ENCODE results near the gene FLRT2. TPM values are rescaled to one million over a fixed set of nuclear protein-coding genes. Genes with fewer than 3 reads are reported as not detected.

FLRT2 gene
- total RNA-seq, 1 donor from 2014 or later, result 2.1 TPM

DNA sequence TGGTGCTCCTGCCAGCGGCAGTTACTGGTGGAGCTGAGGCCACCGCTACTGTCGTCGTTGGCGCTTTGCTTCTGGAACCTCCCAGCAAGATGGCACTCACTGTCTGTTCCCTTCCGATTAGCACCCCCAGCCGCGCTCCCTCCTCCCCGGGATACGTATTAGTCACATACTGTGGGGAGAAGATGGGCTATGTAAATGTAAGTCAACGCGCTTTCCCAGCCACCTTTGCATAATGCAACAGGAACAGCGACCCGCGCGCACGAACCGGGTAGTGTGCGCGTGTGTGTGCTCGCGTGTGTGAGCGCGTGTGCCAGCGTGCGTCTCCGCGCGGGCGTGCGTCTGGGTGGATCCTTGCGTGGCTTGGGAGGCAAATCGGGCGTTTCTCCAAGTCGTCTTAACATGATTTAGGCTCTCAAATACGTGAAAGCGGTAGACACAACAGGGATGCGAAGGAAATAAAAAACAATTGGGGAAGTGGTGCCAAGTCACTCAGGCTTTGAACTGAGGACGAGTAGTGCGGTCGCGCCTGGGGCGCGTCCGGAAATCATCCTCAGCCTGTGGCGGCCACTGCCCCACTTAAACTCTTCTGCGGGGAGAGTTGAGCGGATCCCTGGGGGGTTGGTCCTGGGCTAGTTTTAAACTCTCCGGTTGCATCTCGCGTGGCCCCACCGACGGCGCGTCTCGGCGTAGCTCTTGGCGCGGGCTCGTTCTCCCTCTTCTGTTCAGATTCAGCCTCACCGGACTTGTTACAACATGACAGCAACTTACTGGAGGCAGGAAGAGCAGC lies 1.8 kb downstream of the FLRT2 start:
- peak; percentile 50 for ATAC-seq

DNA sequence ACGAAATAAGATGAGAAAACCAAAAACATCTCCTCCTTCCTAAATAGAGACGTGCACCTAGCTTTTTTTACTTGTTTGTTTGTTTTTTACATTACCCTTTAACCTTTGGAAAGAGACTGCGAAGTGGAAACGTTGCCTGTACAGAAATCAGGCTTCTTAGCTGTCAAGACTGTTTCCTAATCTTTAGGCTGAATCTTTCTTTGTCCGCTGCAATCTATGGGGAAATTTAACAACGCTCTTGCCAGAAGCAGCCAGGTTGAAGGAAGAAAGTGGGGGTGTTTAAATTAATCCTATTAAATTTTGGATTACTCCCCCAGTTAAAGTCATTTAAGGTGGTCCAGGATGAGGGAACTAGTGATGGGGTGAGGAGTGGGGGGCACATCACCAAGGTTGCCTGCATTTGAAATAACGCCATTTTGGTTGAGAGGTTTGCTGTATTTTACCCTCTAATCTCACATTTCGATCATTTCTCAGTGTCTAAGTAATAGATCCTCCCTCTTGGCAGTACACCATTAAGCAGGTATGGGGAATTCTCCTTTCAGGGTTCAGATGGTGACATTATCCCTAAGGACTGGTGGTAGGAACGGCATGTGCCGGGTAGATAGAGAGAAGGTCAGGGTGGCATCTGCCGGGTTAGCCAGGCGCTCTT lies 2.6 kb downstream of the FLRT2 start:
- no peak for ATAC-seq

DNA sequence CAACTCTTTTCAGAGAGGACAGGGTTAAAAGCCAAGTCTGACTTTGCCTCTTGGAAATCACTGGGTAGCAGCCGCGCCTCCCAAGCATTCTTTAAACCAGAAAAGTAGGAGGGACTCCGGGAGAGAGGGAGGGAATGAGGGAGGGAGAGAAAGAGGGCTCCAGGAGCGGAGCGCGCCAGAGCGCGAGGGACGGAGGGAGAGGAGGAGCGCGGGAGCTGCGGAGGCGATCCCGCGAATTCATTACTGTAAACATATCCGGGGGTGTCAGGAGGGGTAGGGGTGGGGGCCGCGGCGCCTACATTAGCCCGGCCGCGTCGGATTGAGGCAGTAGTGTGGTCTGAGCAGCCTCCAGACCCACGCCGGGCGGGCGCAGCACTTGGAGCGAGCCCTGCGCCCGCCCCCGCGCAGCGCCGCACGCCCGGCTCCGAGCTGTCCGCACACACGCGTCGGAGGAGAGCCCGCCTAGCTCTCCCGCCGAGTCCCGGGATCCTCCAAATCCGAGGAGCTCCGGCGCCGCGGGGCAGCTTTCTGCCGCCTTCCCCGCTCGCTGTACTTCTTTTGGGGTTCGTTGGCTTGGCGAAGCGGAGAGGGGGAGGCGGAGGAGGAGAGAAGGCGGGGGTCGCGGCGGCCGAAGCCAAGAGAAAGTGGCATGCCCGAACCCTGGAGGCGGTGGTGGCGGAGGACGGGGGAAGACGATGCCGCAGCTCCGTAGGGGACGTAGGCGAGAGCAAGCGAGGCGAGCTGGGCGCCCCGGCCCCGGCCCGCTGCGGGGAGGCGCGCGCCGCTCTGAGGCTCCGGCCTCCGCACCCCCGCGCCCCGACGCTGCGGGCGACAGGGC lies 3.3 kb downstream of the FLRT2 start:
- peak; percentile 49 for ATAC-seq

DNA sequence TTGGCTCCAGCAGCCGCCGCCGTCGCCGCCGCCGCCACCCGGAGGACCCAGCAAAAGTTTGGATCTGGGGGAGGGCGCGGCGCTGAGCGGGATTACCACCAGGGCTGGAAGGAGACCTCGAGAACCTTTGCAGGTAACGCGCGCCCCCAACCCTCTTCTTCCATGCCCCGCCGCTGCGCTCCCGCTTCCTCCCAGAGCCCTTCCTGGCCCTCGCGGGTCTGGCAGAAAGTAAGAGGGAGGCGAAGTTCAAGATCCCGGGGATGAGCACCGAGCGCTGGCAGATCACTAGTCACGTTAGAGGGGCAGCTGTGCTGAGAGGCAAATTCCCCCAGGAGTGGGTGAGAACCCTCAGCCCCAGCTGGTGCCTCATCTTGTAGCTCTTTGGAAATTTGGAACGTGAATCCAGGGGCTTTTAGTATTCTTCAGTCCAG lies 3.9 kb downstream of the FLRT2 start:
- ATAC-seq, result no peak

DNA sequence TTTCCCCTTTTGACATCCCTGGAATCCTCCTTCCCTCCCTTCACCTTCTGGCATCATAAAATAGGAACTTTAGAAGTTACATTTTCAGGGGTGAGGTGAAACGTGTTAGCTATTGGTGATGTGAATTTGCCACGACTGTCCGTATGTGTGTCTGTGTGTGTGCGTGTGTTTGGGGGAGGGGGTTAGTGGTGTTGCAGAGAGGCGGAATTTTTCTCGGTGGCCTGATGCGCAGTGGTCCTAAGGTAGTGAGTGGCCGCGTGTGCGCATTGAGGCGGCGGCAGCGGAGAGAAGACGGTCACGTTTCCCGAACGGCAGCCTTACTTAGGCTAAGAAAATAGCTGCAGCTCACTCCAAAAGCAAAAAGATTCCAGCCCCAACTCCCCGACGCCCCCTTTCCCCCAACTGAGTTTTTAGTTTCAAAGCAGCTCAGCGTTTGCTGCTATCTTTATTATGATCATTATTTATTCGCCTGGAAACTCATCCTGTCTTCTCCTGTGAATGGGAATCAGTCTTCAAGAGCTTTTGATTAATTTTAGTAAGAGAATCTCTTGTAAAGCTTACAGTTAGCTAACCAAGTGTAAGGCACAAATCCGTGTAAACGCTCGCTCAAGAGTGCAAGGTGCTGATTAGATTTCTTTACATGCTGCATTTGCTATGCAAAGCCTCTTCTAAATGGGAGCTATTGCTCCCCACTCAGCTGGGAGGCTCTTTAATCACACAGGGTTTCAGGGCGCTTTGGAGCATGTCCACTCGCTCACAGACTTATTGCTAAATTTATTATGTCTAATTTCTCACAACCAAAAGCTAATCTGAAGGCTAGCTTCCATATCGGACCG lies 4.7 kb downstream of the FLRT2 start:
- no peak for ATAC-seq

DNA sequence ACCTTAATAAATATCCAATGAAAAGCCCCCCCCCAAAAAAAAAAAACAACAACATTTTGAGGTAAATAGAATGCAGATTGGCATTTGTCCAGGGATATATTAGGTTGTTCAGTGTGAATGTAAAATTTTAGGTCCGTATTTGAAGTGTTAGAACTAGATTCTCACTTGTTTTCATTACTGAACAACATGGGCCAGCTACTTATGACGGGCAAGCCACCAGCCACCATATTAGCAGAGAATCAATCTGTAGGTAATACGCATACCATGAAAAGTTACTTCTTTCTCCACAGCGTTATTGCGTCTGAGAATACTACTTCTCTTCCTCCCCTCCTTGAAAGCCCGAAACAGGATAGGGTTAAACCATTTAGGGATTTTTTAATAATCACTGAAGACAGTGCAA lies 5.4 kb downstream of the FLRT2 start:
- ATAC-seq, result no peak

DNA sequence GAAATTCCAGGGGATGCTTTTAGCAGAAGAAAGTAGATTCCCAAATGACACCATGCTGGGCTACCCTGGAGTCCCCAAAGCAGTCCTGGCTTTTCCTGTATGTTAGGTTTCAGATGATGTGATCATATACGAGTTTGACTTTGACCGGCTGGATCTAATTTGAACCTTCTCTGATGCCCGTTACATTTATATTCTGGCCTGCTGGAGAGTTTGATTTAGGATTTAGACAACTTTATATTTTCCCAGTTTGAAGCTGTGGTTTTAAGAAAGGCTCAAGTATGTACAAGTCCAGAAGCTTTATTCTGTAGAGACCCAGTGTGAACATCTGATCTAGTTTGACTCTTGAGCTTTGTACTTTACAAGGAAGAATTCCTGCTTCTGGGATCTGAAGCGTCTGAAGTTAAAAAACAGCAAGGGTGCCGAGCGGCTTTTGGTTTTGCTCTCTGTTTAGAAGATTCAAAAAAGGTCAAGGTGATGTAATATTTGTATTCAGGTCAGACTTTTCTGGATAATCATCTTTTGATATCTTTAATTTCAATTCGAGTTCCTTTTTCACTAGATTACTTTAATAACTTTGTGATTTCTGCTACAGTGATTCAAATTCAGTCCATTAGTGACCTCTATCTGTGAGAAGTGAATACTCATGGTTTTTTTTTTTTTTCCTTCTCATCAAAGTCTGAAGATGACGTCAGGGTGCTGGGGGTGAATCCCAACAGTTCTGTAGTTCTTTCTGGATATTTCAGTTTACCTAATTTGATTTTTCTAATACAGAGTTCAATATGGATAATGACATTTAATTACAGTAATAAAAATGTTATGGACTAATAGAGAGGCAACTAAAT lies 6.3 kb downstream of the FLRT2 start:
- ATAC-seq, result no peak

DNA sequence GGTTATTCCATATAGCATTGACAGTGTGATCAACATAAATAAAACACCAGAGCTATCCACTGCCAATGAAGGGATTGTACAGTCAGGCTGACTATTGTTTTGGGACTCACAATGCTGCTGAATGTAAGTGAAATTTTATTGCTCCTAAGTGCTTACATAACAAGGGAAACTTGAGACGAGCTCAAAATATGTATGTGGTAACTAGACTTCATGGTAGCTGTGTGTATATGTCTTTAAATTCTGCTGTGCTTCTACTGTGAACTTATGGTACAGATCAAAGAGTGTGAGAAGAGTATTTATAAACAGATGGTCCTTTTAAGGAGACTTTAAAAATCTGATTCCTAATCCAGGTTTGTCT lies 6.9 kb downstream of the FLRT2 start:
- ATAC-seq, result no peak

DNA sequence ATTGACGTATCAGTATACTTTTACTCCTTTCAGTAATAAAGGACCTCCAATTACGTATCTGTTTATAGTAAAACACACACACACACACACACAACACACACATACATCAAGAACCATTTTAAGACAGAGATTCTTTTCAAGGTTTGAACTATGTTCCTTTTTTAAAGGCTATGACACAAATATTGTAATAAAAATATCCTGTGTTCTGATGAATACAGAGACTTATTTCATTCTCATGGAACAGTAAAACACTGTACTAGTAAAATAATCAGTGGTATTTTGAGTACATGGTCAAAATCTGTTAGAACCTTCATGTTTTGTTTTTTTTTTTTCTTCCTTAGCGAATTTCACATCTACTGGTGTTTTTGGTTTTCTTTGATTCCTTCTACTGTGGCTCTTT lies 7.6 kb downstream of the FLRT2 start:
- ATAC-seq, result no peak

DNA sequence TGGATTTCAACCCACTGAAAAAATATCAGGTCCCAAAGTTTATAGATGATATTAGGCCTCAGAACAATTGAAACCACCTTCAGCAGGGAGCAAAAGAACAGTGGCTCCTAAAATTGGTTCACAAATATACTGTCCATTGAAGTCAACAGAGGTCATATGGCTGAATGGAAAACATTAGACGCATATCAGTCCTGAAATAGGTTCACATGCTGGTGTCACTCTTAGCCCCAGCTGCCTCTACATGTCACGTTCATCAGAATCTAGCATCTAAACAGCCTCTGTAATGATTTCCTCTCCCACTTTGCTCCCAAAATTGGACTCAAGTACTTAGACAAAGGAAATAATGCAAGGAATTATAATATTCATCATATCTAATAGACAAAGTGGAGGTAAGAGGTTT lies 8.7 kb downstream of the FLRT2 start:
- no peak for ATAC-seq

DNA sequence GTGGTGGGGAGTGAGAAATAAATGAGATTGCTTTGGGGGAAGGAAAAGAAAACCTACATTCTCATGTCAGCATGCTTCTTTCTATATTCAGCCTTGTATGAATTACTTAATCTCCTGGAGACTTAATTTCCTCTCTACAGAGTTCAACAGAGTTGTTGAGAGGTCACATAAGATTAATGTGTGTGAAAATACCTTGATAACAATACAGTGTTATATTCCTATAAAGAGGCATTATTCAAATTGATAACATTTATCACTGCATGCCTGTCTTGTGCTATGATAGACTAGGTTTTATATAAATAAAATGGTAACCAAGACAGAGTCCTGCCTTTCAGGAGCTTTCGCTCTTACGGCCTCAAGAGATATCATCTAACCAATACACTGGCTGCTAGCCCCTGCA lies 9.6 kb downstream of the FLRT2 start:
- ATAC-seq, result no peak

DNA sequence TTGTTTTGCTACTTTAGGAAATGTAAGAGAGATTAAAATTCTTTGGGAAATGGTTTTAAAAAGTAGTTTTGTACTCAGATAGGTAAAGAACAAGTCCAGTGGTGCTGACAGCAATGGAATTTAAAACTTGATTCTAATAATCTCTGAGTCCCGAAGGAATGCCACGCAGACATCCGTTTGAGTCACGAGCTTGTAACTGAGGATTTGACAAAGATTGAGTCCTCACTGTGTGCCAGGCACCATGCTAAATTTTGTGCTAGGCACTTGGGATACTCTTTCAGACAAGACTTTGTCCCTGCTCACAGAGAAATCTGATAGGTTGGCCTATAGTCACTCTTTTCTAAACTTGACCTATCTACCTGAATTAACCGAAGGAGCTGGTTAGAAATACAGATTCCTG lies 12.7 kb downstream of the FLRT2 start:
- no peak for ATAC-seq

DNA sequence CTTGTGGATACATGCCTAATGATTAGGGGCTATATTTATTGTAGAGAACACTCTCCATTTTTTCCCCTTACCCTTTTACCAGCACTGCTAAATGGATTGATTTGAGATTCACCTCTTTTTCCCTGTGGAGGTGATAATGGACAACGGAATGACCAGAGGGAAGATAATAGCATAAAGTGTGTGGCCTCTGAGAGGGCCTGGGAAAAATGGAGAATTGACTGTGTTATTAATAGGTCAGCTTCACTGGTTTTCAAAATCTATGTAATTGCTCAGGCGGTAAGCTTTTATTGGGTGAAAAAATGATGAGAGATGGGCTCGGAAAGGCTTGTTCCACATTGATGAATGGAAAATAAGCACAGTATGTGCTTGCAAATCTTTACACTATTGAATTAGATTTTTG lies 15.8 kb downstream of the FLRT2 start:
- ATAC-seq, result no peak

DNA sequence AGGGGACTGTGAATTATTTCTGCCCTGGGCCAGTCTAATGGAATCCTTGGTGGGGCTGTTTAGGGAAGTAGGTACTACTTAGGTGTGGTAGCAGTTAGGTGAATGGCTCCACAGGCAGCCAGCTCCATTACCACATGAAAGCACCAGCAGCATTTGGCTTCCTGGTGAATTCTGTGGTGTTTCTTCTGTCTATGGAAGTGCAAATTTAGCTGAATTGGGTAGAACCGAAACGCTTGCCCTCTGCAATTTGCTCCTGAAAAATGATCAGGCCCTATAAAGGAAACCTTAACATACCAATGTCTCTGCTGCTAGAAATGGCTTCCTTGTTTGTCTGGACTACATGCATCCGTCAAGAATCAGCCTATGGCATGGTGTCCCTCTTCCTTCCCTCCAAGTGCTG lies 16.4 kb downstream of the FLRT2 start:
- ATAC-seq, result no peak

DNA sequence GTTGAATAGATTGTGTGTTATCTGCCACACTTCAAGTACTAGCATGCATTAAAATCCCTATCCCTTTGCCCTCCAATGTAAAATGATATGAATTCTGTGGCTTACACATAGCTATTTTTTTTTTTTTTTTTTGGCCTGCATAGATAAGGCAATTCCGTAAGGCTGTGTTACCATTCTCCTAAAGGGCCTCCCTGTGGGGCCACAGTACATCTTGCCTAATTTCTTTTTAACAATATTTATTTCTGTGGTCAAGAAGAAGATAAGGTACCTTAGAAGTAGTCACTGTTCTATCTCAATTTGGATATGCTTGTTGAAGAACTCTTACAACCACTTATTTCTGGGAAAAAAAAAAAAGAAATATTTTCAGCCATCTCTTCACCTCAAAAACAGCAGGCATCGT lies 19.8 kb downstream of the FLRT2 start:
- no peak for ATAC-seq

DNA sequence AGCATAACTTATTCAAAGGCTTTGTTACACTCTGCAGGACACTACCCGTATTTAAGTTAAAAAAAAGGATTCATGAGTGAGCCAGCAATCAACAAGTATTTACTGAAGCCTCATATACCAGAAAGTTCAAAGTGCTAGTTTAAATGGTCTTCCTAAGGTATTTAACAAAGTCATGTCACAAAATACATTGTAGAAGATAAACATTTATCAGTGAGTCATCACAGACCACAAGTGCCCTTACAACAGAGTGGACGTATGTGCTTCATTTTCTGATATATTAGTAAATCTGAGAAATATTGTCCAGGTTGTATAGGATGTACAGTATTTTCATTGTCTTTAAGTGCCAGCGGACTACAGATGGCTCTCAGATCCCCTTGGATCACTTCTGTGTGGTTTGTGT lies 24.2 kb downstream of the FLRT2 start:
- ATAC-seq, result no peak

DNA sequence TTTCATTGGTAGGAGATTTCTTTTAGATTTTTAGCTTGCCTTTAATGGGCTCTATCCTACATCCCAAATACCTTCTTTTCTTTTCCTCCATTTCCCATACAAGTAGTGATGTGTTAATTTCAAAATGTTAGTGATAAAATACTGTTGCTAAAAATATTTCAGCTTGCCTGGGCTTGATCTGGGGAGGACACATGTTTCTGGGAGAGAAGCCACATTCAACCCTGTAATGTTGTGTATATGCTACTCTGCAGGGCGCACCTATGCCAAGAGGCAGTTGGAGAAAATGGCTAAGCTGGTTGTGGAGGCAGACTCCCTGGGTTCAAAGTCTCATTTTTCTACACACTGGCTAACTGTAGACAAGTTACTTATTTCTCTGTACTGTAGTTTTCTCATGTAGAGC lies 26.3 kb downstream of the FLRT2 start:
- ATAC-seq, result peak; percentile 29

DNA sequence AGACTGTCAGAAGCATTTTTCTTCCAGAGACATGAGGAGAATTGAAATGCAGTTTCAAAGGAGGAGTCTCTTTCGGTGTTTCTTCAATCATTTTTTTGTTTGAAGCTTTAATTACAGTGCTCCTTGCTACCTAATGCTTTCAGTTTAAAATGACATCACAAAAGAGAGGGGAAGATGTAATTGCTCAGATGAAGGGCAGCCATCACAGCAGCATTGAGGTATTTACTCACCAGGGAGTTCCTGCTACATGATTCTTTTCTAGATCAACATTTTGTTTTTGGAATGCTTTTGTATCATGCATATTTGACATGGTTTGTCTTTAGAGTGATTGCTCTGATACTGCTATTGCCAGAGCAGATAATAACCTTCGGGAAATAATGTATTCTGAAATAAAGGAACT lies 28.6 kb downstream of the FLRT2 start:
- ATAC-seq, result no peak

DNA sequence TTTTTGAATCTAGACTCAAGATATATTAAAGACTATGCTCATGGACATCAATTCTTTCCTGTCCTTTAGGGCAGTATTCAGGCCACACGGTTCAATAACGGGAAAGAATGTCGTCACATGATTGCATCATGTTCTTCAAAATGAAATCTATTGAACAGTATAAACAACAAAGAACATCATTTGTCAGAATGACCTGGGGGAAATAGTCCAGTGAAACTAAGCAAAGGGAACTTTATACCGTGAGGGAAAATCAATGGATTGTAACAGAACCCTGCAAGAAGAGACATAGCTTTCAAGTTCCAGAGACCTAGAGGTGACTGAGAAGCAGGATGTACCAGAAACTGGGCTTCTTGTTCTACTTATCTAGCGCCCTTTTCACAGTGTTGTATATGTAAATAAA lies 32.7 kb downstream of the FLRT2 start:
- ATAC-seq, result no peak

DNA sequence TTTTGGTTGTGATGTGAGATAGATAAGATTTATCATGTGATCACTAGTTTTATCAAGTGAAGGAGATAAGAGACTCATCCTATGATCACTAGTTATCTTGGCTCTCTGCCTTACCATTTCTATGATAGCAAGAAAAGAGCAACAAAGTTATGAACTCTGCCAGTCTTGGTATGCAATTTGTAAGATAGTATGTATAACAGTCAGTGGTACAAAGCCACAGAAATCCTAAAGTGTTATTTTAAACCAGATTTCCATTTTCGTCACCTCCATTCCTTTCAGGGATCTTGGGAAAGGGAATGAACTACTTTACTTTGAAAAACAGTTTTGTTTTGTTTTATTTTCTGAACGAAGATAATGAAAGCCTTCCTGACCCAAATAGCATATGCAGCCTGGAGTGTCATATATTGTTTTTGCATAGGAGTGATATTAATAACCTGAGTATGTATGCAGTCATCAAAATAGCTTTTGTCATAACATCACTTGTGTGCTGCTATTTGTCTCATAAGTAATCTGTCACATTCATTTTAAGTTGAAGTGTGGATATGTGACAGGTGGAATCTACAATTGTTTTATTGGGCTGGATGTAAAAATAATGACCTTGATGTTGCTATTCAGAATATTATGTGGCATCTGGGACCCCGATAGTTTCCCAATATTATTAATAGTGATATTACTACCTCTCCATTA lies 35.0 kb downstream of the FLRT2 start:
- no peak for ATAC-seq

DNA sequence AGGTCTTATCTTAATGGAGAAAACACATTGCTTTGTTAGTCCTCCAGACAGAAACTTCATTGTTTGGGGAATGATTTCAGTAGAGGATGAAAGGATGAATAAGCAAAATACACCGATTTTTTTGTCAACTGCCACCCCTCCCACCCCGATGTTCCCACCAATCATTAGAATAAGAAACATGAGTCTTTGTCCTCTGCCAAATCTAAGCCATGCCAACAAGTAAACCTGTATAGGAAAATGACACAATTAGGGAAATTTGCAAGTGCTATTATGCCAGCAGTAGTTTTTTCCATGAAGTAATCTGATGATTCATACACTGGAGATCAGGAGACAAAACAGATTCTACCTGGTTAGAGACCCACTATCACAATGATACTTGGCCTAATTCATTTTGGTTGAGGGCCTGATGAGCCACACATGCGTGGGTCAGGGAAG lies 35.9 kb downstream of the FLRT2 start:
- ATAC-seq, result no peak

All from esophagus mucosa (tissue), 1 donor.